ENCODE measurements around the gene SPINT3.
A peak's percentile ranks its signal among the peaks of the same experiment; 100 is the strongest.
"Not testable (repeated sequence)": the region's sequence is repeated elsewhere in the genome, so short reads cannot be mapped to it uniquely, and the experiment has no call there.

Gene SPINT3

GRCh38 chr20:45501600-45501999, 13.8 kb downstream of the SPINT3 start:
- DNase-seq, result no peak

DNA sequence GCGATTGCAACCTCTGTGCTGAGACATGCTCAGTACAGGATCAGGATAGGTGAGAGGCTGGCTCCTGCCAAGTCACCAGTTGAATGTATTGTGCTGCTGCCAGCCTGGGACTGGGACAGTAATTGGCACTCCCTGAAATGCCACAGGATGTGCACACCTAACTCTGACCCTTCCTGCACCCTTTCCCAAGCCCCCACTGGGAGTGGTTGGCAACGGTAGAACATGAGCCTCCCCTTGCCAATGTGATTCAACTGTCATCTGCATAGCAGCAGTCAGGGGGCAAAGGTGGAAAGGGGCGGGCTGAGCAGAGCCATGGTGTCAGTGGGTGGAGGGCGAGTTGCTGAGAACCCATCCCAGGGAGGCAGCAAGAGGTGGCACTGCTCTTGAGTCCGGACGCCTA, 15.4 kb downstream of the SPINT3 start:
- no peak for DNase-seq

GRCh38 chr20:45497971-45498494, 17.4 kb downstream of the SPINT3 start:
- no peak for DNase-seq

DNA sequence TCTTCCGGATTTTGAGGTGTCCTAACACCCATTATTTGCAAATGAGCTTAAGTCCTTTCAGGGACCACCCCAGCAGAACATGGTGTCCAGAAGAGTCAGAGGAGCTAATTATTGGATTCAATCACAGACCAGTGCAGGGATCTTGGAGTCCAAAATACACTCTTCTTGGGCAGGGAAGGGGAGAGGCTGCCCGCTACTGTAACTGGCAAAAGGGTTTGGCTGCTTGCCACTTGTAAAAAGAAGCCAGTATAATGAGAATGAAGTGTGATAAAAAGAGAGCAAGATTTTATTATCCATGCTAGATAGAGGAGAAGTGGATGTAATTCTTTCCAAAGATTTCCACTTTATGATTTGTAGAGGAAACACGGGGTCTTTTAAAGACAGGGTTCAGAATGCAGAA, 19.3 kb downstream of the SPINT3 start:
- DNase-seq, result no peak

- no peak for DNase-seq
Measured at GRCh38 chr20:45495501-45495941, 19.9 kb downstream of the SPINT3 start.

GRCh38 chr20:45489083-45489531, 26.3 kb downstream of the SPINT3 start:
- no peak for DNase-seq

- no peak for DNase-seq
Measured at GRCh38 chr20:45487231-45487635, 28.2 kb downstream of the SPINT3 start.

DNA sequence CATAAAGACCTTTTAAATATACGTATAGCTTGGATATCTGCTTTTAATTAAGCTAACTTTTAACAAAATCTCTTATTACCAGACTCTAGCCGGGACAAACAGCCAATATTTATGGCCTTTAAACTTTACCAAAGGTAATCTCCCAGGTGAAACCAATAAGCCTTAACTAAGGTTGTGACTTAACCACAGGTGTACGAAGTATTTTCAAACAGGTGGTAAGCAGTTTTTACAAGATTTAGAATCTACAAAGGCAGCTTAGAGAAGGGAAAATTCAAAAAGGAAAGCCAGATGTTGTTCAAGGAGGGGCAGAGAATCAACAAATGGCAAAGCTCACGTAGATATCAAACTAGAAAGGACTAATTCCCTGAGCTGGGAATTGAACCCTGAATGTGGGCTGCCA, 30.0 kb downstream of the SPINT3 start:
- no peak for DNase-seq

DNA sequence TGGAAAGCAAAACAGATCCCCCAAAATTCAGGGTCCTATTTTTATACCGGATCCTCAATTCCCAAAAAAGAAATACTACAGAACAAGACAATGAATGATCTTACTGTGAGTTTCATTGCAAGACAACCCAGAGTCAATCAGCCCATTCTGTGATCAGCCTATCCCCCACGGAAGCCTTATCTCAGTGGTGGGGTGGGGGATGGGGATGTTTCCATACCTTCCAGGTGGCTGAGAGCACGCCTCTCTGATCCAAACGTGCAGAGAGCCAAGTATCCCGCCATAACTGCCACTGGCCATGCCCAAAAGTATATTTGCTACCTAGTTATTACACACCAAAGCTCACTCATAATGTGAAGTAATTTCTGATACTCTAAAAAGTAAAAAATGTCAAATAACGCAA, 30.7 kb downstream of the SPINT3 start:
- DNase-seq, result no peak

- DNase-seq, result no peak
Measured at GRCh38 chr20:45479822-45480221, 35.6 kb downstream of the SPINT3 start.

DNA sequence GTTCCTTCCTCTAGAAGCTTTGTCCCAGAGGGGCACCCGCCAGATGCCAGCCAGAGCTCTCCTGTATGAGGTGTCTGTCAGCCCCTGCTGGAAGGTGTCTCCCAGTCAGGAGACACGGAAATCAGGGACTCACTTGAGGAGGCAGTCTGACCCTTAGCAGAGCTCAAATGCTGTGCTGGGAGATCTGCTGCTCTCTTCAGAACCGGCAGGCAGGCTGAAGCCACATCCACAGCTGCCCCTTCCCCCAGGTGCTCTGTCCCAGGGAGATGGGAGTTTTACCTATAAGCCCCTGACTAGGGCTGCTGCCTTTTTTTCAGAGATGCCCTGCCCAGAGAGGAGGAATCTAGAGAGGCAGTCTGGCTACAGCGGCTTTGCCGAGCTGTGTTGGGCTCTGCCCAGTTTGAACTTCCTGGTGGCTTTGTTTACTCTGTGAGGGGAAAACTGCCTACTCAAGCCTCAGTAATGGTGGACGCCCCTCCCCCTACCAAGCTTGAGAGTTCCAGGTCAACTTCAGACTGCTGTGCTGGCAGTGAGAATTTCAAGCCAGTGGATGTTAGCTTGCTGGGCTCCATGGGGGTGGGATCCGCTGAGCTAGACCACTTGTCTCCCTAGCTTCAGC, 37.8 kb downstream of the SPINT3 start:
- not testable (repeated sequence) for DNase-seq

- DNase-seq, result not testable (repeated sequence)
Measured at GRCh38 chr20:45472286-45472685, 43.1 kb downstream of the SPINT3 start.

GRCh38 chr20:45470937-45471336, 44.5 kb downstream of the SPINT3 start:
- no peak for DNase-seq

DNA sequence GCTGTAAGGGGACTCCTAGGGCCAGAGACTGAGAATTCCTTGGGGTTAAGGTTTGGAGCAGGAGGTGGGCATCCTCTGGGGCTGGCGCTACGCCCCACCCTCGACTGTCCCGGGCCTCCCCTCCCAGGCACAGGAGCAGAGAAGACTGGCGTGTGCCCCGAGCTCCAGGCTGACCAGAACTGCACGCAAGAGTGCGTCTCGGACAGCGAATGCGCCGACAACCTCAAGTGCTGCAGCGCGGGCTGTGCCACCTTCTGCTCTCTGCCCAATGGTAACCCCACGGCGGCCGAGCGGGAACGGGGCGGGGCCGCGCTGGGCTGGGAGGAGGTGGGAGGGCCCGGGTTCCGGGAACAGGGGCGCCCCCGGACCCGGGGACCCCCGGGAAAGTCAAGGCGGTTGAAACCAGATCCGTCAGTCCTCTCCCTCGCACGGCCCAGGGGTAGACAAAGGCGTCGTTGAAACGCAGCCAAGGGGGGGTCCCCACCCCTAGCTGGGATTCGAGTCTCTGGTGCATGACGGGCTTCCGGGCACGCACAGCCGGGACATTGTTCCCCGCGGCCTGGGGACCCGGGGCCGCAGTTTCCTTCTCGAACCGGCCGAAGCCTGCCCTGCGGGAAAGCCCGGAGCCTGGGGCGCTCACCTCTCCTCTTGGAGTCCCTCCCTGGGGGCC, 45.0 kb downstream of the SPINT3 start:
- peak; percentile 32 for DNase-seq

- DNase-seq, result peak; percentile 10
Measured at GRCh38 chr20:45469336-45470261, 45.8 kb downstream of the SPINT3 start, which contains the start of gene WFDC2. Gene WFDC2, plus strand, starts transcription at chr20:45469753. Its CDS starts 29 bp downstream, at chr20:45469782.

GRCh38 chr20:45467861-45468260, 47.6 kb downstream of the SPINT3 start:
- peak; percentile 1 for DNase-seq

GRCh38 chr20:45467172-45467571, 48.2 kb downstream of the SPINT3 start:
- DNase-seq, result no peak

DNA sequence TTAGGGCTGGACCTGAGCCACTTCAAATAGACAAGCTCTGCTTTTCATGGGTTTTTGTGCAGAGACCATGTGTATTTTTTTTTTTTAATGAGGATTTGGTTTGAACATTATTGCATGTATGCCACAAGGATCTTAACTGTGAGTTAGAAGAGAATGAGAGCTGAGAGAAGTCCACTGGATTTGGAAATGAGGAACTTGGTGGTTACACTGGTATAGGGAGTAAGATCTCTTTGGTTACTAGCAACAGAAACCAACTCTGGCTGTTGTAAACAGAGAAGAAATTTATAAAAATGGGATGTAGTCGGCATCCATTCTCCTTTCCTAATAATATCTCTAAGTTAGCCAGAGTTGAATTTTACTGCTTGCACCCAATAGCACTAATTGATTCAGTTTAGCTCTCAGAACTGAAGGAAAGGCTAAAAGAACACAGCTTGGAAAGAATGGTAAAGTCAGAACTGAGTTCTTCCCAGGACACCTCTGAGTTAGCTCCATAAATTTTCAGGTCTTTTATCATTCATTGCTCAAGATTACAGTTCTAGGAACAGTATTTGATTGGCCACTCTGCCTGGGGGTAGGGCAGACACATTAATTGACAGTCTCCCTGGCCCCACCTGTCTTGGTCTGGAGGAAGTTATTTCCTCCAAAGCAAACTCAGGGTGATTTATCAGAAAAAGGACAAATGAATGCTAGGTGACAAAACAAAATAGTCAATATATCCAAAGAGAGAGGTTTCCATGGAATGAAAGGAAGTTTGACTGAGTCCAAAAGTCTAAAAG, 49.7 kb downstream of the SPINT3 start:
- no peak for DNase-seq

GRCh38 chr20:45463709-45464108, 51.7 kb downstream of the SPINT3 start:
- no peak for DNase-seq

GRCh38 chr20:45462711-45463509, 52.5 kb downstream of the SPINT3 start:
- no peak for DNase-seq
